Neural cell (in vitro differentiated cells): ENCODE measurements around the gene SHC1. TPM values are rescaled to one million over a fixed set of nuclear protein-coding genes. Genes with fewer than 3 reads are reported as not detected.
A peak's percentile ranks its signal among the peaks of the same experiment; 100 is the strongest.

Experiments
- H2AFZ ChIP-seq: fragments of 200-600, 300-800 bp; sonication (generic), shearing (Covaris generic); 2 replicates; pipeline ENCODE4 v1.6.0; 2014; ENCODE audit warnings: low read depth, mild to moderate bottlenecking, antibody characterized with exemption, low read length, moderate library complexity
- H3F3A ChIP-seq: fragments of 200-600 bp; shearing (Covaris generic); 2 replicates; pipeline ENCODE4 v1.6.1; 2016; ENCODE audit warnings: mild to moderate bottlenecking, moderate library complexity, mixed read lengths, antibody characterized with exemption, low read length; ENCODE audit not compliant: insufficient read depth, poor library complexity, severe bottlenecking
- H3K27ac ChIP-seq: fragments of 200-600, 300-800 bp; sonication (generic), shearing (Covaris generic); 2 replicates; pipeline ENCODE4 v1.5.1; 2014; ENCODE audit warnings: mild to moderate bottlenecking, low read length, moderate library complexity
- H3K27me3 ChIP-seq: fragments of 300-800, 200-600 bp; sonication (generic), shearing (Covaris generic); 2 replicates; pipeline ENCODE4 v1.6.0; 2014; ENCODE audit warnings: mild to moderate bottlenecking, low read depth, low read length, moderate library complexity; ENCODE audit not compliant: insufficient read depth
- H3K36me3 ChIP-seq: fragments of 300-800, 200-600 bp; sonication (generic), shearing (Covaris generic); 2 replicates; pipeline ENCODE4 v1.5.1; 2014; ENCODE audit warnings: mild to moderate bottlenecking, antibody characterized with exemption, low read length, moderate library complexity; ENCODE audit not compliant: insufficient read depth
- H3K4me2 ChIP-seq: fragments of 300-800, 200-600 bp; sonication (generic), shearing (Covaris generic); 2 replicates; pipeline ENCODE4 v1.6.0; 2014; ENCODE audit warnings: mild to moderate bottlenecking, low read length
- H3K4me3 ChIP-seq: fragments of 300-800, 200-600 bp; sonication (generic), shearing (Covaris generic); 2 replicates; pipeline ENCODE4 v1.5.1; 2014; ENCODE audit warnings: mild to moderate bottlenecking, low read length, moderate library complexity
- H3K79me2 ChIP-seq: fragments of 200-600 bp; shearing (Covaris generic); replicated peaks from 2 replicates; pipeline ENCODE4 v1.6.0; 2014; ENCODE audit warnings: mild to moderate bottlenecking, low read length, moderate library complexity; ENCODE audit not compliant: insufficient read depth
- H3K9ac ChIP-seq: fragments of 300-800, 200-600 bp; sonication (generic), shearing (Covaris generic); 2 replicates; pipeline ENCODE4 v1.6.1; 2016; ENCODE audit warnings: mild to moderate bottlenecking, low read length, mixed read lengths
- H3K9me2 ChIP-seq: fragments of 200-600 bp; shearing (Covaris generic); 2 replicates; pipeline ENCODE4 v1.6.1; 2016; ENCODE audit warnings: mild to moderate bottlenecking, low read length, mixed read lengths; ENCODE audit not compliant: insufficient read depth
- H3K9me3 ChIP-seq: fragments of 200-600, 300-800 bp; sonication (generic), shearing (Covaris generic); 2 replicates; pipeline ENCODE4 v1.6.1; 2016; ENCODE audit warnings: mild to moderate bottlenecking, mixed run types, low read length, moderate library complexity, mixed read lengths
- H4K20me1 ChIP-seq: fragments of 200-600 bp; shearing (Covaris generic); 2 replicates; pipeline ENCODE4 v1.6.1; 2016; ENCODE audit warnings: mild to moderate bottlenecking, mixed run types; ENCODE audit not compliant: insufficient read depth
- EP300 ChIP-seq: fragments of 450-650 bp; conservative IDR thresholded peaks from 2 replicates; pipeline ENCODE4 v1.6.1; 2014; ENCODE audit warnings: antibody characterized with exemption, mild to moderate bottlenecking, moderate library complexity; ENCODE audit not compliant: poor library complexity, severe bottlenecking
- EZH2 ChIP-seq: fragments of 200-600, 300-800 bp; shearing (Covaris generic), sonication (generic); IDR thresholded peaks from 2 replicates; pipeline ENCODE4 v1.6.1; 2014; ENCODE audit warnings: antibody characterized with exemption, low read length, borderline replicate concordance, mild to moderate bottlenecking; ENCODE audit not compliant: insufficient read depth, poor library complexity, severe bottlenecking
- MXI1 ChIP-seq: fragments of 450-650 bp; conservative IDR thresholded peaks from 2 replicates; pipeline ENCODE4 v1.6.1; 2014; ENCODE audit warnings: antibody characterized with exemption, mild to moderate bottlenecking; ENCODE audit not compliant: poor library complexity, severe bottlenecking
- POLR2AphosphoS5 ChIP-seq: IDR thresholded peaks from 2 replicates; pipeline ENCODE4 v1.6.1; 2012
- RAD21 ChIP-seq: fragments of 450-650 bp; conservative IDR thresholded peaks from 2 replicates; pipeline ENCODE4 v1.6.1; 2014; ENCODE audit warnings: antibody characterized with exemption, mild to moderate bottlenecking, moderate library complexity
- SMC3 ChIP-seq: fragments of 450-650 bp; conservative IDR thresholded peaks from 2 replicates; pipeline ENCODE4 v1.6.1; 2014; ENCODE audit warnings: antibody characterized with exemption, mild to moderate bottlenecking, moderate library complexity; ENCODE audit not compliant: poor library complexity
- TAF1 ChIP-seq: IDR thresholded peaks from 2 replicates; pipeline ENCODE4 v1.6.1; 2012; ENCODE audit warnings: low read depth
- polyA plus RNA-seq: library from polyadenylated mRNA; depleted of rRNA; stranded (reverse); fragments of >200 nt; gene quantifications from 2 replicates; pipeline ENCODE4 v1.2.3, GENCODE V29; 2014
- TF ChIP-seq, protein P1 (sequence below): IDR thresholded peaks from 2 replicates; pipeline ENCODE4 v1.6.1; 2012; ENCODE audit warnings: borderline replicate concordance
- TF ChIP-seq, protein P2 (sequence below): fragments of 450-650 bp; IDR thresholded peaks from 2 replicates; pipeline ENCODE4 v1.5.1; 2014; ENCODE audit warnings: antibody characterized with exemption, mild to moderate bottlenecking, moderate library complexity; ENCODE audit not compliant: poor library complexity, severe bottlenecking

SHC1 gene
- polyA plus RNA-seq, 1 donor from 2014 or later: 9.5 TPM

DNA sequence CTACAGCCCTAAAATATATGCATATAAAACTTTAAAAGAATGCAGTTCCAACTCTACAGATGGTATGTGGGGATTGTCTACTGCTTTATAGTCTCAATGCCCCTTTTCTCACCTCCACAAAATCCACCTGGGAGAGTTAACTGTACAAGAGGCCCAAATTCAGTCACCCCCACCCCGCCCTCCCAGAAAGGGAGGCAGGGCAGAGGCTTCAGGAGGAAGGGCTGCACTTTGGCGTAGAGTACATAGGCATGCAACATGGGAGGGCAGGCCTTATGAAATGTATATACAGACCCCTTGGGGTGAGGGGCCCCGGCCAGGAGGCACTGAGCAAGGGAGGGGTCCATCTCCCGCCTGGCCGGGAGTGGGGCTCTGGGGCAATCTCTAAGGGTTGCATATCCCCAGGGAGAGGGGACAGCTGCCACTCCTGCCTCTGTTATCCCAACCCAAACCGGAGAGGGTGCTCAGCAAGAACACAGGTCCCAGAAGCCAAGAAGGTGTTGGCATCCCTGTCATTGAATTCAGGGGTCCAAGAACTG is 7.7 kb downstream of the SHC1 start:
- H4K20me1 ChIP-seq: no peaks in the 10 kb centered on the region
- TF ChIP-seq POLR2AphosphoS5: no peak
- no peak for TF ChIP-seq TAF1
- no peak for TF ChIP-seq MXI1
- TF ChIP-seq, protein P1, sequence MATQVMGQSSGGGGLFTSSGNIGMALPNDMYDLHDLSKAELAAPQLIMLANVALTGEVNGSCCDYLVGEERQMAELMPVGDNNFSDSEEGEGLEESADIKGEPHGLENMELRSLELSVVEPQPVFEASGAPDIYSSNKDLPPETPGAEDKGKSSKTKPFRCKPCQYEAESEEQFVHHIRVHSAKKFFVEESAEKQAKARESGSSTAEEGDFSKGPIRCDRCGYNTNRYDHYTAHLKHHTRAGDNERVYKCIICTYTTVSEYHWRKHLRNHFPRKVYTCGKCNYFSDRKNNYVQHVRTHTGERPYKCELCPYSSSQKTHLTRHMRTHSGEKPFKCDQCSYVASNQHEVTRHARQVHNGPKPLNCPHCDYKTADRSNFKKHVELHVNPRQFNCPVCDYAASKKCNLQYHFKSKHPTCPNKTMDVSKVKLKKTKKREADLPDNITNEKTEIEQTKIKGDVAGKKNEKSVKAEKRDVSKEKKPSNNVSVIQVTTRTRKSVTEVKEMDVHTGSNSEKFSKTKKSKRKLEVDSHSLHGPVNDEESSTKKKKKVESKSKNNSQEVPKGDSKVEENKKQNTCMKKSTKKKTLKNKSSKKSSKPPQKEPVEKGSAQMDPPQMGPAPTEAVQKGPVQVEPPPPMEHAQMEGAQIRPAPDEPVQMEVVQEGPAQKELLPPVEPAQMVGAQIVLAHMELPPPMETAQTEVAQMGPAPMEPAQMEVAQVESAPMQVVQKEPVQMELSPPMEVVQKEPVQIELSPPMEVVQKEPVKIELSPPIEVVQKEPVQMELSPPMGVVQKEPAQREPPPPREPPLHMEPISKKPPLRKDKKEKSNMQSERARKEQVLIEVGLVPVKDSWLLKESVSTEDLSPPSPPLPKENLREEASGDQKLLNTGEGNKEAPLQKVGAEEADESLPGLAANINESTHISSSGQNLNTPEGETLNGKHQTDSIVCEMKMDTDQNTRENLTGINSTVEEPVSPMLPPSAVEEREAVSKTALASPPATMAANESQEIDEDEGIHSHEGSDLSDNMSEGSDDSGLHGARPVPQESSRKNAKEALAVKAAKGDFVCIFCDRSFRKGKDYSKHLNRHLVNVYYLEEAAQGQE: no peak
- TF ChIP-seq SMC3: no peak
- no peak for TF ChIP-seq EP300
- TF ChIP-seq, protein P2, sequence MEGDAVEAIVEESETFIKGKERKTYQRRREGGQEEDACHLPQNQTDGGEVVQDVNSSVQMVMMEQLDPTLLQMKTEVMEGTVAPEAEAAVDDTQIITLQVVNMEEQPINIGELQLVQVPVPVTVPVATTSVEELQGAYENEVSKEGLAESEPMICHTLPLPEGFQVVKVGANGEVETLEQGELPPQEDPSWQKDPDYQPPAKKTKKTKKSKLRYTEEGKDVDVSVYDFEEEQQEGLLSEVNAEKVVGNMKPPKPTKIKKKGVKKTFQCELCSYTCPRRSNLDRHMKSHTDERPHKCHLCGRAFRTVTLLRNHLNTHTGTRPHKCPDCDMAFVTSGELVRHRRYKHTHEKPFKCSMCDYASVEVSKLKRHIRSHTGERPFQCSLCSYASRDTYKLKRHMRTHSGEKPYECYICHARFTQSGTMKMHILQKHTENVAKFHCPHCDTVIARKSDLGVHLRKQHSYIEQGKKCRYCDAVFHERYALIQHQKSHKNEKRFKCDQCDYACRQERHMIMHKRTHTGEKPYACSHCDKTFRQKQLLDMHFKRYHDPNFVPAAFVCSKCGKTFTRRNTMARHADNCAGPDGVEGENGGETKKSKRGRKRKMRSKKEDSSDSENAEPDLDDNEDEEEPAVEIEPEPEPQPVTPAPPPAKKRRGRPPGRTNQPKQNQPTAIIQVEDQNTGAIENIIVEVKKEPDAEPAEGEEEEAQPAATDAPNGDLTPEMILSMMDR: no peak
- TF ChIP-seq EZH2: no peak
- no peak for TF ChIP-seq RAD21
- peak overlapping the region; percentile 80 for H3K4me2 ChIP-seq
- no peaks in the 10 kb centered on the region for H3K27me3 ChIP-seq
- peaks cover 24% of the 10 kb centered on the region for H3K79me2 ChIP-seq
- H3K4me3 ChIP-seq: peak overlapping the region; percentile 98
- peak overlapping the region; percentile 95 for H3K27ac ChIP-seq
- H2AFZ ChIP-seq: peak overlapping the region; percentile 93
- peak overlapping the region; percentile 98 for H3K9ac ChIP-seq
- no peaks in the 10 kb centered on the region for H3K36me3 ChIP-seq
- no peaks in the 10 kb centered on the region for H3K9me3 ChIP-seq
- H3F3A ChIP-seq: no peaks in the 10 kb centered on the region
- H3K9me2 ChIP-seq: no peaks in the 10 kb centered on the region

DNA sequence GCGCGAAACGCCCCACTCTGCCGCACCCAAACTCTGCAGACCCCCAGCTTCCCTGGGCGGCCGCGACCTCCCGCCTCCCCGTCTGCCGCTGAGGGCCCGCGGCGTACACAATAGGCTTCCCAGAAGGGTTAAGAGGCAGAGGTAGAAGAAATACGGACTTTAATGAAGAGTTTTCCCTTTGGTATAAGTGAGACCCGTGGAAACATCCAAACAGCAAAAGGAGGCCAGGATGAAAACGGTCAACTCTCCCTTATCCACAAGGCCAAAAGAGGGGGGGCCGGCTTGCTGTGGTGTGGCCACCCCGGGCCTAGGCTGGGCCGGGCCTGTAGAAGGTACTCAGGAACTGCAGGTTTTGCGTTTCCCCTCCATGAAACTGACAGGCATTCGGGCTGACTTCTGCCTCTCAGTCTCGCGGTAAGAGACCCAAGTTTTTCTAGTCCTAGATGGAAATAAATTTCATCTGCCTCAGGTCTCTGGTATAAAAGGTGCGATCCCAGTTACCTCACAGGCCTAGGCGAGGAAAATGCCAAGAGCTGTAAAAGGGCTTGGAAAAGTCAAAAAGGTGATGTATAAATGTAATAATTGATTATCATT is 8.3 kb downstream of the SHC1 start:
- no peaks in the 10 kb centered on the region for H3K36me3 ChIP-seq

More for the DNA sequence above, 8.3 kb downstream of the SHC1 start:
- H3F3A ChIP-seq: no peaks in the 10 kb centered on the region
- H3K9me2 ChIP-seq: no peaks in the 10 kb centered on the region
- peak overlapping the region; percentile 93 for H2AFZ ChIP-seq
- peak overlapping the region; percentile 98 for H3K4me3 ChIP-seq
- H3K27me3 ChIP-seq: no peaks in the 10 kb centered on the region
- H4K20me1 ChIP-seq: no peaks in the 10 kb centered on the region
- H3K27ac ChIP-seq: peak overlapping the region; percentile 95
- no peaks in the 10 kb centered on the region for H3K9me3 ChIP-seq
- TF ChIP-seq SMC3: peak; percentile 13
- TF ChIP-seq, protein P2: no peak
- peaks cover 24% of the 10 kb centered on the region for H3K79me2 ChIP-seq
- H3K4me2 ChIP-seq: peak overlapping the region; percentile 80
- H3K9ac ChIP-seq: peak overlapping the region; percentile 98
